ENCODE measurements around the gene STARD7. TPM values are rescaled to one million over a fixed set of nuclear protein-coding genes. Genes with fewer than 3 reads are reported as not detected.
A peak's percentile ranks its signal among the peaks of the same experiment; 100 is the strongest.

The STARD7 gene
- total RNA-seq, 1 donor from 2014 or later: 147 TPM

DNA sequence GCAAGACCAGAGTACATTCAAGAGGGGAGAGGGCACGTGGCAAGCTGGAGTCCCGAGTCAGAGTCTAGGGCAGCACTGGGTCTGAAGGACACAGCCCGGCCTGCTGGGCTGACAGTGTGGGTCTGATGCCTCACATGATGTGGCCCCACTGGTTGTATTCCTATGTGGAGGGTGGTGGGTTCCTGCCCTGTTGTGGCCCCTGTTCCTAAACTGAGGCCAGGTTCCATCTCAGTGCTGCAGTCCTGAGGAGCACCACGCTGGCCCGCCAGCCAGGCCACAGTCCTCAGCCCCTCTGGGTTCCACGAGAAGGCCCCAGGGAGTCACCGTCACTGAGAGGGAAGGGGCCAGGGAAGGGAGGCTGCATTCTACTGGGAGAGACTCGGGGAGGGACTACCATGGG, 43.9 kb upstream of the STARD7 start:
- ATAC-seq: no peak
- TF ChIP-seq, protein P1, sequence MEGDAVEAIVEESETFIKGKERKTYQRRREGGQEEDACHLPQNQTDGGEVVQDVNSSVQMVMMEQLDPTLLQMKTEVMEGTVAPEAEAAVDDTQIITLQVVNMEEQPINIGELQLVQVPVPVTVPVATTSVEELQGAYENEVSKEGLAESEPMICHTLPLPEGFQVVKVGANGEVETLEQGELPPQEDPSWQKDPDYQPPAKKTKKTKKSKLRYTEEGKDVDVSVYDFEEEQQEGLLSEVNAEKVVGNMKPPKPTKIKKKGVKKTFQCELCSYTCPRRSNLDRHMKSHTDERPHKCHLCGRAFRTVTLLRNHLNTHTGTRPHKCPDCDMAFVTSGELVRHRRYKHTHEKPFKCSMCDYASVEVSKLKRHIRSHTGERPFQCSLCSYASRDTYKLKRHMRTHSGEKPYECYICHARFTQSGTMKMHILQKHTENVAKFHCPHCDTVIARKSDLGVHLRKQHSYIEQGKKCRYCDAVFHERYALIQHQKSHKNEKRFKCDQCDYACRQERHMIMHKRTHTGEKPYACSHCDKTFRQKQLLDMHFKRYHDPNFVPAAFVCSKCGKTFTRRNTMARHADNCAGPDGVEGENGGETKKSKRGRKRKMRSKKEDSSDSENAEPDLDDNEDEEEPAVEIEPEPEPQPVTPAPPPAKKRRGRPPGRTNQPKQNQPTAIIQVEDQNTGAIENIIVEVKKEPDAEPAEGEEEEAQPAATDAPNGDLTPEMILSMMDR (IDR thresholded peaks at IDR 0.05): no peak
- Histone ChIP-seq H3K9me3 (no peaks in the 10 kb centered on the region), H3K27me3 (ENCODE audit: low read depth) (no peaks in the 10 kb centered on the region), H3K4me1 (peaks cover 61% of the 10 kb centered on the region), H3K36me3 (peaks cover 64% of the 10 kb centered on the region), H3K27ac (no peak overlapping the region), H3K4me3 (no peak overlapping the region)
- intact Hi-C loops (cut with DNase I): no loop called here
- DNase-seq: no peak

DNA sequence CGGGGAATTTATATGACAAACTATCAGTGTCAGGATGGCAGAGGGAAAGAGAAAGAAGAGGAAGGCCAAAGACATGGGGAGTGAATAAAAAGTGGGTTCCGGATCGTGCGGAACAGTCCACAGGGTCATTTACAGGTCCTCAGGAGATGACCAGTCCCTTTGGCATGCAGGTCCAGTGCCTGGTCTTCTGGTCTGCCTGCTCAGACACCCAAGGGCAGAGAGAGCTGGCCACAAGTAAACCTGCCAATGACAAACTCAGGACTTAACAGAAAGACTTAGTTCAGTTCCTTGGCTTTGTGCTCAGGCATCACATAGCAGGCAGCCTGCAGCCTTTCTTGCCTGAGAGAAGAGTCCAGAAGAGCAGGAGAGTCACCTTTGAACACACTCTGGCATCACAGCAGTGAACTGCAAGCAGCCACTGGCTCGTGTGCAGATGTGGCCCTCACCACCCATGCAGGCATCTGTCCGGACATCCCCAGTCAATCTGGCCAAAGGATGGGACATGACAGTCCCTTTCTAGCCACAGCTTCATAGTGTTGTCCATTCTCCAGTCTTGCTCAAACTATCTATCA, 43.2 kb upstream of the STARD7 start:
- peaks cover 60% of the 10 kb centered on the region for H3K36me3 ChIP-seq
- no peak for DNase-seq
- no peak overlapping the region for H3K27ac ChIP-seq
- H3K4me1 ChIP-seq: peaks cover 54% of the 10 kb centered on the region
- H3K9me3 ChIP-seq: no peaks in the 10 kb centered on the region
- ATAC-seq: peak; percentile 77 to 87
- TF ChIP-seq, protein P1 (IDR thresholded peaks at IDR 0.05): no peak
- intact Hi-C loops (cut with DNase I): no loop called here
- H3K27me3 ChIP-seq (ENCODE audit: low read depth): no peaks in the 10 kb centered on the region
- no peak overlapping the region for H3K4me3 ChIP-seq

DNA sequence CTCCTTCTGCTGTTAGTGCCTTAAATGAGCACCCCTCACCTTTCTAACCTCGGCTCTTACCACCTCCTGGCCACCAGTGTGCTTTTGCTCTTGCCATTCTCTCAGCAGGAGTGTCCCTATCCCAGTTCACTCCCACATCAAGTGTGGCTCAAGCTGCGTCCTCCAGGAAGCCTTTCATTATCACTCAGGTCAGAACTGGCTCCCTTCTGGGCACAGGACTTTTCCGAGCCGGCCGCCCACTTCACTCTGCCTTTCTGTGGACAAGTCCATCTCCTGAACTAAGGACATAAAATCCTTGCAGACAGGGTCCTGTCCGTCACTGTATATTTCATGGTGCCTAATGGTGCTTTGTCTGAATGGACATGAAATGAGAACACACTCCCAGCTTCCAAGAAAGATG, 41.6 kb upstream of the STARD7 start:
- H3K36me3 ChIP-seq: peaks cover 46% of the 10 kb centered on the region
- H3K27me3 ChIP-seq (ENCODE audit: low read depth): no peaks in the 10 kb centered on the region
- peak overlapping the region; percentile 6 for H3K27ac ChIP-seq
- peaks cover 40% of the 10 kb centered on the region for H3K4me1 ChIP-seq
- intact Hi-C loops (cut with DNase I): no loop called here
- DNase-seq (no peak), ATAC-seq (no peak)
- TF ChIP-seq, protein P1 (IDR thresholded peaks at IDR 0.05): no peak
- H3K9me3 ChIP-seq: no peaks in the 10 kb centered on the region
- no peak overlapping the region for H3K4me3 ChIP-seq

DNA sequence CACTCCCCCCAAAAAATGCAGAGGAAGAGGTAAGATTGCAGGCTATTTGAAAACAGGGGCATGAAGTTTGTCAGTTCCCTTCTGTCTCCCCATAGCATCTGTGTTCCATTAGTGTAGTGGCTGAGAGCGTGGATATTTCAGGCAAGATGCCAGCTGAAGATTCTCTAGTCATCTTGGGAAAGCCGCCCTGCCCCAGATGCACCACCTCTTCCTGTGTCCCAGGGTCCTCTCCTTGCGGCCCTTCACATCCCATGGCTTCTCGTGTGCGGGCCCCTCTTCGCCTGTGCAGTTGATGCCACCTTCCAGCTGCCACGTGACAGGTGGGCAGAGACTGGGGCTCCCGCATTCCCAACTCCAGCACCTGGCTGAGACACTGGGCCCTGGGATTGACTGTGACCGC, 41.0 kb upstream of the STARD7 start:
- Histone ChIP-seq H3K4me3 (no peak overlapping the region), H3K9me3 (no peaks in the 10 kb centered on the region), H3K4me1 (peaks cover 35% of the 10 kb centered on the region), H3K27ac (no peak overlapping the region), H3K27me3 (ENCODE audit: low read depth) (no peaks in the 10 kb centered on the region), H3K36me3 (peaks cover 41% of the 10 kb centered on the region)
- ATAC-seq (no peak), DNase-seq (no peak)
- intact Hi-C loops (cut with DNase I): no loop called here
- TF ChIP-seq, protein P1 (IDR thresholded peaks at IDR 0.05): no peak

DNA sequence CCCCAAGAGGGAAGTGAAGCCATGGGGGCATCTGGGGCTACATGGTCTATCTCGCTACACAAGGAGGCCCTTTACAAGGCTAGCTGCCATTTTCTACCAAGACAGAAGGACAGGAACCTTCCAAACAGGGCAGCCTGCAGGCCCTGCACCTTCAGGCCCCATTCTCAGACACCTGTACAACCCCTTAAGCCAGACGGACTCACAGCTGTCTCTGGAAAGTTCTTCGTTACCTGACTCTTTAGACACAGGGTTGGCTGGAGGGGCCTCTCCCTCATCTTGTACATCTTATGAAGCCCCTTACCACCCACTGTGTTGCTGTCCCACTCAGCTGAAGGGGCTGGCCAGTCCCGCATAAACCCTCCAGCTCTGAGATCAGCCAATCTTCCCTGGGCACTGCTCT, 40.0 kb upstream of the STARD7 start:
- Histone ChIP-seq H3K27ac (no peak overlapping the region), H3K4me1 (peaks cover 24% of the 10 kb centered on the region), H3K4me3 (no peak overlapping the region), H3K27me3 (ENCODE audit: low read depth) (no peaks in the 10 kb centered on the region), H3K9me3 (no peaks in the 10 kb centered on the region), H3K36me3 (peaks cover 30% of the 10 kb centered on the region)
- TF ChIP-seq, protein P1 (IDR thresholded peaks at IDR 0.05): no peak
- ATAC-seq (no peak), DNase-seq (no peak)
- intact Hi-C loops (cut with DNase I): no loop called here

All from lower lobe of right lung (tissue), 2 donors.